ENCODE results near the gene FMN1.

Gene FMN1

DNA sequence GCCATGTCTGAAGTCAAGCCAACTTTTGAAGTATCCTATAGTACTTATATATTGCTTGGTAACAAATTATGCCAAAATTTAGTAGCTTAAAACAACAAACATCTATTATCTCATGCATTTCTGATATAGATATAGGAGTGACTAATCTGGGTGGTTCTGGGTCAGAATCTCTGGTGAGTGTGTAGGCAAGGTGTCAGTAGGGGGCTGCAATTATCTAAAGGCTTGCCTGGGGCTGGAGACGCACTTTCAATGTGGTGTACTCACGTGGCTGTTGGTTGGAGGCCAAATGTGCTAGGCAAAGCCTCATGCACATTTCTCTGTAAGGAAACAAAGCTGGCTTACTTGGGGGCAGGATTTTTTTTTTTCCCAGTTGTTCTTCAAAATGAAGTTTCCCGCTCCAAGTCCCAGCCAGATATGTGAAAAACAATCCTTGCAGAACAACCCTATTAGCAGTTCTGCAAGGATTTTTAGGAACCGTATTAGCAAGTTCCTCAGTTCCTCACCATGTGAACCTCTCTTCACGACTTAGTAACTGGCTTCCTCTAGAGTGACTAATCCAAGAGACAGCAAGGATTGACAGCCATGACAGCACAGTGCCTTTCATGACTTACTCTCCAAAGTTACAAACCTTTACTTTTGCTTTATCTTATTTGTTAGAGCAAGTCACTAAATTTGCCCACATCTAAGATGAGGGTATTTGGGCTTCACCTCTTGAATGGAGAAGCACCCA is 450.9 kb downstream of the FMN1 start:
- no peak for FAIRE-seq
- DNase-seq (ENCODE audit: insufficient read length, low spot score) = no peak

DNA sequence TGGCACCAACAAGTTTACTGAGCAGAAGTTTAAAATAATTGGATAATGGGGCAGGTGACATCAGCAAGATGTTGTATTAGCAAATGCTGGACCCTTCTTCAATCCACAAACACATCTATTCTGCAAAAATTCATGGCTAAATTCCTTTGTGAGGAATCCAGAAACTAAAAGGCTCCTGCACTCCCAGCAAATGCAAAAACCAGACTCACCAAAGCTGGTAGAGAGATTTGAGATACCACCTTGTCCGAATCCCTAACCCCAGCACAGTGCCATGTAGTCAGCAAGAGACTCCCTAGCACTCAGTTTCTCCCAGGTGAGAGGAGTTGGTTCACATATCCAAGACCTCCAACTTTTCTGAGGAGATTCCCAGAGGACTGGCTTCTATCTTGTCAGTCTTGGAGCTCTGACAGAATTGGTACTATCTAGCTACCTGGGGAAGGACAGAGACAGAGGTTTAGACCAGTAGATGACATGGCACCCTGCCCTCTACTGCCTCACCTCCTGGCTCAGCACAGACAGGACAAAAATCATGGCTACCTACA is 454.9 kb downstream of the FMN1 start:
- FAIRE-seq (no peak), DNase-seq (ENCODE audit: insufficient read length, low spot score) (no peak)

DNA sequence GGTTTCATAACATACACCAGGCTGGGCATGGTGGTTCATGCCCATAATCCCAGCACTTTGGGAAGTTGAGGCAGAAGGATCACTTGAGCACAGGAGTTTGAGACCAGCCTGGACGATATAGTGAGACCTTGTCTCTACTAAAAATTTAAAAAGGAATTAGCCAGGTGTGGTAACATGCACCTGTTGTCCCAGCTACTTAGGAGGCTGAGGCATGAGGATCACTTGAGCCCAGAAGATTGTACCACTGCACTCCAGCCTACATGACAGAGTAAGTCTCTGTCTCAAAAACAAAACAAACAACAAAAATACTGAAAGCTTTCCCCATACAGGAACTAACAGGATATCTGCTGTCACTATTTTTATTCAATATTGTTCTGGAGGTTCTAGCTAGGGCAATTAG is 455.8 kb downstream of the FMN1 start:
- FAIRE-seq (no peak), DNase-seq (ENCODE audit: insufficient read length, low spot score) (no peak)

DNA sequence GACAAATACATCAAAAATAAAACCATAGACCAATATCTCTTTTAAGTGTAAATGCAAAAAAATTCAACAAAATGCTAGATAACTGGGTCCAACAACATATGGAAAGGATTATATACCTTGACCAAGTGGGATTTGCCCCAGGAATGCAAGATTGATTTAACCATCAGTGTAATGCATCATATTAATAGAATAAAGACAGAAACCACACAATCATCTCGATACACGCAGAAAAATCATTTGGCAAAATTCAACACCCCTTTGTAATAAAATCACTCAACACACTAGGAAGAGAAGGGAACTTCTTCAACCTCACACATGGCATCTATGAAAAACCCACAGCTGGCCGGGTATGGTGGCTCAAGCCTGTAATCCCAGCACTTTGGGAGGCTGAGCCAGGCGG is 457.2 kb downstream of the FMN1 start:
- DNase-seq (ENCODE audit: insufficient read length, low spot score) (no peak), FAIRE-seq (no peak)

DNA sequence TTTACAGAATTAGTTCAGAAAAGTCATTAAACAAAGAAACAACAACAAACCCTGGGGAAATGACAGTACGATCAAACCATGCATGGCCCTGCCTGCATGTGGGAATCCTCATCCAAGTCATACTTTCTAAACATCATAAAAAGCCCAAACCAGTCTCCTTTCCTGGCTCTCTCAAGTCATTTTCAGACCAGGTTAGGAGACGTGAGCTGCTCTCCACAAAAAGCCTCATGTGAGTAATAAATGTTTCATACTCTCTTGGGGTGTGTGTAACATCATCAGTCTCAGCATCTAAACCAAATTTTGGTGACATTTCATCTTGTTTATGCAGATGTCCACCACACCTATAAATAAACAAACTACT is 457.8 kb downstream of the FMN1 start:
- FAIRE-seq (no peak), DNase-seq (ENCODE audit: insufficient read length, low spot score) (no peak)

DNA sequence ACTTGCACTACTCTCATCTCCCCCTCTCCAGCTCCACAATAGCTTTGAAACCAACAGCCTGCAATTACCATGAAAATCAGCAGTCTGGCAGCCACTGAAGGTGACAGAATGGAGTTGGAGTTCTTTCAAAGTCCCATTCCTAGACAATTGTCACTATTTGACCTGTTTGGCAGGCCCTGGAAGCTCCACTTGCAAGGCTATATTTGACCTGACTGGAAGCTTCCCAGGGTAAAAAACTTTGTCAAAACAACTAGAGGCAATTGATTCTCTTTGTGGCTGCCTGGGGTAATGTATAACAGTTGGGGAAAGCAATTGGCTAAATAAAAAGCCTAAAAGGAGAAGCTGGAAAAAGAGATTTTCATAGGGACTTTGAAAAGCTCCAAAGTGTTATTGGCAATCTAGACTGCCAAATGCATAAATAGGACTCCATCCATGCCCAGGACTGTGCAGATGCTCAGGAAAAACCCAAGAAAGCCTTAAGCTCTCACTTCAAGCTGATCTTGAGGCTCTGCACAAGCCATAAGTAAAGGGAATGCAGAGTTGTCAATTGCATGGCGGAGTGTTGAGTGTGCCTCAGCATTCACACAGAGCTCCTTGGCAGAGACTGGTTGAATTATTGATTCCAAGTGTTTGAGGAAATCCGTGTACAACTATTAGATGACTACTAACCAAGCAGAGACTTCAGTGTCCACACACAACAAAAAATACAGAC is 458.4 kb downstream of the FMN1 start:
- FAIRE-seq = no peak

DNA sequence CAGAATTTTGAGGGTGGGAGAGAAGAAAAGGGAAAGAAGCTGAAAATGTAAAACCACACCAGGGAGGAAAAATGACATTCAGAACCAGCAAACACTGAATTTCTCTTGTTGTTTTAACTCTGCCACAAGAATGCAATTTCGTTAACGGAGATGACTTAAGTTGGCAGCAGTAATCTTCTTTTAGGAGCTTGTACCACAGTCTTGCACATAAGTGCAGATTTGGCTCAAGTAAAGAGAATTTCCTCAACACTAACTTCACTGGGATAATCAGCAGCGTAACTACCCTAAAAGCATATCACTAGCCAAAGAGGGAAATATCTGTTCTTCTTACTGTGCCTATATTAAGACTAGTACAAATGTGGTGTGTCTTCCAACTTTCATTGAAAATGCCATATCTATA is 461.2 kb downstream of the FMN1 start:
- FAIRE-seq = no peak
- DNase-seq (ENCODE audit: insufficient read length, low spot score) = no peak

More for the DNA sequence above, 458.4 kb downstream of the FMN1 start:
- DNase-seq (ENCODE audit: insufficient read length, low spot score) = no peak

DNA sequence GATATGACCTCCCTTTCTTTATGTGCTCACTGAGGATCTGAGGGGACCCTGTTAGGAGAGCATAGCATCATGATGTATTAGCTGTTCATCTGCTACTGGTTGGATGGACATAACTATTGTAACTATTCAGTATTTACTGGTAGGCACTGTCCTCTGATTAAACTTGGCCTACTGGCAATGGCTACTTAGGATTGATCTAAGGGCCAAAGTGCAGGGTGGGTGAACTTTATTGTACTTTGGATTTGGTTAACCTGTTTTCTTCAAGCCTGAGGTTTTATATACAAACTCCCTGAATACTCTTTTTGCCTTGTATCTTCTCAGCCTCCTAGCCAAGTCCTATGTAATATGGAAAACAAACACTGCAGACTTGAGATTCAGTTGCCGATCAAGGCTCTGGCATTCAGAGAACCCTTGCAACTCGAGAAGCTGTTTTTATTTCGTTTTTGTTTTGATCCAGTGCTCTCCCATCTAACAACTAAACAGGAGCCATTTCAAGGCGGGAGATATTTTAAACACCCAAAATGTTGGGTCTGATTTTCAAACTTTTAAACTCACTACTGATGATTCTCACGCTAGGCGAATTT is 461.8 kb downstream of the FMN1 start:
- DNase-seq (ENCODE audit: insufficient read length, low spot score) = no peak
- no peak for FAIRE-seq

DNA sequence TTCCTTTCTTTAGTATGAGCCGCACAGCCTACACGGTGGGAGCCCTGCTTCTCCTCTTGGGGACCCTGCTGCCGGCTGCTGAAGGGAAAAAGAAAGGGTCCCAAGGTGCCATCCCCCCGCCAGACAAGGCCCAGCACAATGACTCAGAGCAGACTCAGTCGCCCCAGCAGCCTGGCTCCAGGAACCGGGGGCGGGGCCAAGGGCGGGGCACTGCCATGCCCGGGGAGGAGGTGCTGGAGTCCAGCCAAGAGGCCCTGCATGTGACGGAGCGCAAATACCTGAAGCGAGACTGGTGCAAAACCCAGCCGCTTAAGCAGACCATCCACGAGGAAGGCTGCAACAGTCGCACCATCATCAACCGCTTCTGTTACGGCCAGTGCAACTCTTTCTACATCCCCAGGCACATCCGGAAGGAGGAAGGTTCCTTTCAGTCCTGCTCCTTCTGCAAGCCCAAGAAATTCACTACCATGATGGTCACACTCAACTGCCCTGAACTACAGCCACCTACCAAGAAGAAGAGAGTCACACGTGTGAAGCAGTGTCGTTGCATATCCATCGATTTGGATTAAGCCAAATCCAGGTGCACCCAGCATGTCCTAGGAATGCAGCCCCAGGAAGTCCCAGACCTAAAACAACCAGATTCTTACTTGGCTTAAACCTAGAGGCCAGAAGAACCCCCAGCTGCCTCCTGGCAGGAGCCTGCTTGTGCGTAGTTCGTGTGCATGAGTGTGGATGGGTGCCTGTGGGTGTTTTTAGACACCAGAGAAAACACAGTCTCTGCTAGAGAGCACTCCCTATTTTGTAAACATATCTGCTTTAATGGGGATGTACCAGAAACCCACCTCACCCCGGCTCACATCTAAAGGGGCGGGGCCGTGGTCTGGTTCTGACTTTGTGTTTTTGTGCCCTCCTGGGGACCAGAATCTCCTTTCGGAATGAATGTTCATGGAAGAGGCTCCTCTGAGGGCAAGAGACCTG is 463.5 kb downstream of the FMN1 start:
- no peak for FAIRE-seq
- DNase-seq (ENCODE audit: insufficient read length, low spot score) = no peak

DNA sequence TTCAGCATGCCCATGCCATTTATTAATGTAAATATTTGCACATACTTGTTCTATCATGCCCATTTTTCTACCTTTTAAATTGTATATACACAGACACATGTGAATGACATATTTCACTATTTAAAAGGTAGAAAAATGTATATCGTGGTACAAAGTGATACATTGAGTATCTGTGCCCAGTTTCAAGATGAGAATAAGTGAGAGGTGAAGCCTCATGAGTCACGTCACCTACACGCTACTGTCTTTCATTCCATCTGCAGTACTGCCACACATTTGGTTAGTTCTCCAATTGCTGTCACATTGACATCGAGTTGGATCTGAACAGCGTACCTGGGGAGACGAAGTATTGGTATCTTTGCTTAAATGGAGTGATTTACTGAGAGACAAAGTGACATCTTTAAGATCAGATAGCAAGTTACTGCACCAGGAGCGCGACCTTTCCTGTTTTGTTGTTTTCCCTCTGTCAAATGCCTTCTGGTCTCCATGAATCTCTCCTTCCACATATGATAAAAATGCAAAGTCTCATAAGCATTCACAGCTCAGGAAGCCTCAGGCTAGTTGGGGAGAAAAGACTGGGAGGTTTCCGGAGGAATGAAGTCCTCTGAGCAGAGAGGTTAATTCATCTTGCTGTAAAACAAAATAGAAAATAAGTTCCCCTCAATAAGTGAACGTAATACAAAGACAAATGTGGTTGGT is 464.7 kb downstream of the FMN1 start:
- no peak for DNase-seq (ENCODE audit: insufficient read length, low spot score)

DNA sequence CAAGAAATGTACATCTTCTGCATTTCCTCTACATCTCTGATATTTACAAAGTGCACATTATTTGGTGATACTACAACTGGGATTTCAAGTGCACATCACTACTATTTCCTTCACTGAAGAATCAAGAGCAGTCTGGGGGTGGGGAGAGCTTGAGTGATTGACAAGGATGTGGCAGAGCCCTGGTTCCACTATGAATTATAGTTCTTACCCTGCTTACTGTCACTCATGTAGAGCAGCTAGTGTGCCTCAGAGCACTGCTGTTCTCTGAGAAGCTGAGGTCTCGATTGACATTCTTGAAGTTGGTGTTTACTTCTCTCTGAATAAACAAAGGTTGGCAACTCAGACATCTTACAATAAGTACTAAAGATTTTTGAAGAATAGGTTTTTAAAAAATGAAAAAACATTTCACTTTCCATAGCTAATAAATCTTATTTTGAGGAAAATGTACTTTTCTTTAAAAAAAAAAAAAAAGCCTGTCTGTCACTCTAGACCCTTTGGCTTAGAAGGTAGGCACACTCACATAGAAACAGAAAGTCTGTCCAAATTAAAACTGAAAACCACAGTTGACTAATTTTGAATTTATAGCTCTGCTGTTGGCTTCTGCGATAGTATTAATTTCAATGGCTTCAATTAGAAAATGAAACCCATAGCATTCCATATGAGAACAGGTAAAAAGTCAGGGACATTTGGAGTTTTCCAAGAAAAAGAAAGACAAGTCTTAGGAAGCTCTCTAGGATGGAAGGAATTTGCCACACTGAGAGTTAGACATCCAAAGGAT is 471.2 kb downstream of the FMN1 start:
- DNase-seq (ENCODE audit: insufficient read length, low spot score) = peak; percentile 50
- FAIRE-seq = peak; percentile 68

More for the DNA sequence above, 464.7 kb downstream of the FMN1 start:
- no peak for FAIRE-seq

DNA sequence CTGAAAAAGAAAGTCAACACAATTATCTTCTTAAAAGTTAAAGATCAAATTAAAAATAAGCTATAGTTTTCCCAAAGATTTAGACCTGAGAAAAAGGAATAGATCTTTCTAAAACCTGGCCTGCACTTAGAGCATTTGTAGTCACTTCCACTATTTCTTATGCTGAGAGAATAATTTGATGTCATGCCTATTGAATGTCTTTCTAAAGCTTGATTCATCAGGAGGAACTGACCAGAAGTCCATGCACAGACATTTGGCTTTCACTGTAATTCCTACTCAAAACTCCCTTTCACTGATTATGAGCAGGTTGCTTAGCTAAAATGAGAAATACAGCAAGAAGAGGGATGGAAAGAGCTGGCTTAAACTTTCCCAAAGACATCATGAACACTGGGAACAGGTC is 472.4 kb downstream of the FMN1 start:
- DNase-seq (ENCODE audit: insufficient read length, low spot score) (no peak), FAIRE-seq (no peak)

DNA sequence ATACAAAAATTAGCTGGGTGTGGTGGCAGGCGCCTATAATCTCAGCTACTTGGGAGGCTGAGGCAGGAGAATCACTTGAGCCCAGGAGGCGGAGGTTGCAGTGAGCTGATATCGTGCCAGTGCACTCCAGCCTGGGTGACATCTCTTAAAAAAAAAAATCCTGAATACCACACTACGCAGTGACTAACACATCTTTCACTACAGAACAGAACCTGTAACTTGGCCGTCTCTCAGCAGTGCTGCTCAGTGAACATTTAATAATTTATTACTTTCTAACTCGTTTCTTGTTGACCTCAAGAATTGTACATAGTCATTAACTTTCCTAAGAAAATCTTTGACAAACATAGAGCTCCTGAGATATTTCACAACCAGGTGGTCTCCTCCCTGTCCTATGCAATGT is 472.9 kb downstream of the FMN1 start:
- DNase-seq (ENCODE audit: insufficient read length, low spot score) = no peak
- no peak for FAIRE-seq

DNA sequence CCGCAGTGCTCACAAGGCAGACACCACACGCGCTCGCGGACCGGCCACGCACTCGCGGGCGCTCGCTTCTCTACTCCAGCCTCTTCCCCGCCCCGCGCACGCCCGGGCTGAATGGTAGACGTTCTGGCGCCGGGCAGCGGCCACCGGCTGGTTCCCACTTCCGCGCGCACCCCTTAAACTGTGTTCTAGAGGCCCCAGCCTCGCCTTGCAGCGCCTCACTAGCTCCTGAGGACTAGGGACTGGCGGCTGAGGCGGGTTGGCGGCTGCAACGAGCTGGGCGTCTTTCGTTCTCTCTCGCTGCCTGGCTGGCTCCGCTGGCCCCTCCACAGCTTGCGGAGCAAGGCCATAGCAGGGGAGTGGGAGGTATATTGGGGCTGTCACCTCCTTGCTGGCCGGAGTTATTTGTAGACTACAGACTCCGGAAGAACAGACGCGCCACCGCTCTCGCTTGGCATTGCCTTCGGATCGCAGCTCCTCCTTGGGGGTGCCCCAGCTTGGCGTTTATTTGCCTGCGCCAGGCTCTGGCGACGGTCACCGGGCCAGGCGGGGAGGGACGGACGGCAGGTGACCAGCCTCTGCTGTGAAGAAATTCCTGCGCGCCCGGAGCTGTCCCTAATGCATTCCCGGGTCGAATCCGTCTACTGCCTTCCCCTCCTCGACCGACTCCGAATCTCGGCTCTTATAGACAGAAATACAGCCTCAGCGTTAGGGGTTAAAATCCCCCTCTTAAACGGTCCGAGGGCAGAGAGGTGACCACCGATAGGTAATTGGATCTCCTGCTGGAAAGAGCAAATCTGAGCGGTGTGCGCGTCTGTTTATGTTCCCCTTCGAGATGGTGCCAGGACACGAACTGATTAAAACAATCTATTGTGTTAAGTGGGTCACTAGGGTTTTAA is 475.4 kb downstream of the FMN1 start:
- FAIRE-seq = no peak

DNA sequence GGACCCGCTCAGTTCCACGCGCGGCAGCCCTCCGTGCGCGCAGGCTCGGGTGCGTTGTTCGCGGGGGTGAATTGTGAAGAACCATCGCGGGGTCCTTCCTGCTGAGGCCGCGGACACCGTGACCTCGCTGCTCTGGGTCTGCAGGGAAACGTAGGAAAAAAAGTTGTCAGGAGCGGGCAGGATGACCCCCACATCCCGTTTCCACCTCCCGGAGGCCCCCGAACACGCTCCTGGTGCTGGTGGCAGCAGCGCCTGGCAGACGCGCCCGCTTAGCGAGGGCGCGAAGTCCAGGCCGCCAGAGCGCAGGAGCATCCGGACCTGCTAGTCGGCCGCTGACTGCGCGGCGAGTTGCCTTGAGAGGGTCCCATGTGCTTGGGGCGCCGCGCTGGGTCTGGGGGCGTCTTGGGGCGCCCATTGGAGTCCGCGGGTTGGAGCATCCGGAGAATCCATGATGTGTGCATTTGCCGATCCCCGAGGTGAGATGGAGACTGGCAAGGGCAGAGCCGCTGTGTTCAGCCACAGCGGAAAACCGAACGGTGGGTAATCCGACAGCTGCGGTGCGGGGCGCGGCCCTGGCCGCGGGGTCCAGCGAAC is 476.2 kb downstream of the FMN1 start:
- DNase-seq (ENCODE audit: insufficient read length, low spot score) (no peak), FAIRE-seq (no peak)

More for the DNA sequence above, 475.4 kb downstream of the FMN1 start:
- no peak for DNase-seq (ENCODE audit: insufficient read length, low spot score)

DNA sequence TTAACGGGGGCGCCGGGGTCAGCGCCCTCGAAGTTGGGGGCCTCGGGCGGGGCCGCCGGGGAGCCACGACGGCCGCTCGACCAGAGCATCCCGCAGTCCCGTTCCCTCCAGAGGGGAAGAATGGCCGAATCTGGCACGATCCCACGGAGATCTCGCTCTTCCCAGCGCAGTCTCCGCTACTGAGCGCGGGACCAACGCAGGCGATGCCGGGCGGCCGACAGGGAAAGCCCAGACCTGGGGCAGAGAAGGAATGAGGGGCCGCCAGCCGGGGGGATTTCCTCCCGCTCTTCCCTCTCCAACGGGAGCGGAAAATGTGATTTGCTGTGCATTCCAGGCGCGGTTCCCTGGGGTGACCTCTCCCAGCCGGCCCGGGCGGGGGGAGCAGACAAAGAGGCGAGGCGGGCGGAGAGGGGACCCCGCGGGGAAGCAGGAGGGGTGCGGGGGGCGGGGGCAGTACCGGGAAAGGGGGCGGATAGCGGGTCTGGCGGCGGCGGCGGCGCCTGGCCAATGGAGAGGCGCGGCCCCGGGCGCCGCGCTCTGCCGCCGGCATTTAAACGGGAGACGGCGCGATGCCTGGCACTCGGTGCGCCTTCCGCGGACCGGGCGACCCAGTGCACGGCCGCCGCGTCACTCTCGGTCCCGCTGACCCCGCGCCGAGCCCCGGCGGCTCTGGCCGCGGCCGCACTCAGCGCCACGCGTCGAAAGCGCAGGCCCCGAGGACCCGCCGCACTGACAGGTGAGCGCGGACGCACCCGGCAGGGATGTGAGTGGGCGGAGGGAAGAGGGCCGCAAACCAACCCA is 476.9 kb downstream of the FMN1 start, which contains the start of gene GREM1:
Gene GREM1, plus strand, starts transcription at position 579 of the 801 bp plus-strand sequence. CDS start 12,687 bp downstream, outside the sequence.
- DNase-seq (ENCODE audit: insufficient read length, low spot score) (no peak), FAIRE-seq (no peak)

DNA sequence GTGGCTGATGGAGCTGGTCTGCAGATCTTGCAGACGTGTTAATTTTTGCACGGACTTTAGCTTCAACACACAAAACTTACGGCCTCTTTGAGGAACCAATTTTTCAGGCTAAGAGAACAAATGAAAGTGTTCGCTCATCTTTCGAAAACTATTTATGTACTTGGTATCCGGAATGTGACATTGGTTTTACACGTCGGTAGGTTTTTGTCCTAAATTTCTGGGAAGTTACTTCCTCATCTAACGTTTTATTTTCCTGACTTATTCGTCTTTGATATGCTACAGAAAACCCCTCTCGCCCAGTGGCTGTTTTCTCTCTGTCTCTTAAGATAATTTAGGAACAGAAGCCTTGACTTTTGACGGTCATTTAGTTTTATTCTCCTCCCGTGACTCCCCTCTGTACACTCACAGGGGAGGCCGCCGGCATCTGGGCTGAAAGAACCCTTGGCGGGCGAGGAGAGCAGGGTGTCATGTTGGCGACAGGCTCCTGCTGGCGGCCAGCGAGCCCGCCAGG is 477.5 kb downstream of the FMN1 start:
- no peak for DNase-seq (ENCODE audit: insufficient read length, low spot score)

More for the DNA sequence above, 477.5 kb downstream of the FMN1 start:
- peak; percentile 55 for FAIRE-seq
